ENCODE measurements around the gene HEXA. TPM values are rescaled to one million over a fixed set of nuclear protein-coding genes. Genes with fewer than 3 reads are reported as not detected.

HEXA gene
- total RNA-seq, 1 donor = 122 TPM

DNA sequence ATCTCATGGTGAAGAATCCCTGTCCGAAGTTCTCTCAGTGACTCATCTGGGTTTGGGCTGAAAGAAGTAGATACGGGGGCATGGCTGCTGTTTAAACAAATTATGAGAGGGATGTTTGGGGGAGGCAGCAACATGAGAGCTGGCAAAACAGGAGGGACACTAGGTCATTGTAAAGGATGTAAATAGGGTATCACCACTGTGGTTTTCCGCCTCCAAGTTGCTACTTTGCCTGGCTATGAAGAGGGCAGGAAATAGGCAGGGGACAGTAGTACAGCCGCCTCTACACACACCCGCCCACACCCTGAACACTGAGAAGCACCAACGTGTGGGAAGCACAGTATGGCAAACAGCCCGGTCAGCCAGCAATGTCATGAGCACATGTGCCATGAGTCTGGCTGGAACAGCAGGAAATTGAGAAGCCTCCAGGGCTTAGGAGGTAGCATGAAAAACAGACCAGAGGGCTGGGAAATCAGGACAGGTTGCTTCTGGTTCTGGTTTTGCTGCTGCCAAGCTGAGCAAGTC is 17.1 kb downstream of the HEXA start:
- peak overlapping the region; percentile 66 for H3K27ac ChIP-seq (ENCODE audit: low read depth, low read length)
- TF ChIP-seq, protein P1, sequence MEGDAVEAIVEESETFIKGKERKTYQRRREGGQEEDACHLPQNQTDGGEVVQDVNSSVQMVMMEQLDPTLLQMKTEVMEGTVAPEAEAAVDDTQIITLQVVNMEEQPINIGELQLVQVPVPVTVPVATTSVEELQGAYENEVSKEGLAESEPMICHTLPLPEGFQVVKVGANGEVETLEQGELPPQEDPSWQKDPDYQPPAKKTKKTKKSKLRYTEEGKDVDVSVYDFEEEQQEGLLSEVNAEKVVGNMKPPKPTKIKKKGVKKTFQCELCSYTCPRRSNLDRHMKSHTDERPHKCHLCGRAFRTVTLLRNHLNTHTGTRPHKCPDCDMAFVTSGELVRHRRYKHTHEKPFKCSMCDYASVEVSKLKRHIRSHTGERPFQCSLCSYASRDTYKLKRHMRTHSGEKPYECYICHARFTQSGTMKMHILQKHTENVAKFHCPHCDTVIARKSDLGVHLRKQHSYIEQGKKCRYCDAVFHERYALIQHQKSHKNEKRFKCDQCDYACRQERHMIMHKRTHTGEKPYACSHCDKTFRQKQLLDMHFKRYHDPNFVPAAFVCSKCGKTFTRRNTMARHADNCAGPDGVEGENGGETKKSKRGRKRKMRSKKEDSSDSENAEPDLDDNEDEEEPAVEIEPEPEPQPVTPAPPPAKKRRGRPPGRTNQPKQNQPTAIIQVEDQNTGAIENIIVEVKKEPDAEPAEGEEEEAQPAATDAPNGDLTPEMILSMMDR (IDR thresholded peaks at IDR 0.05; ENCODE audit: extremely low read depth, low read depth, low read length) = no peak
- DNase-seq (ENCODE audit: insufficient read length, low spot score, missing footprints) = peak; percentile 79
- H3K4me2 ChIP-seq (ENCODE audit: insufficient read depth, low read length) = peak overlapping the region; percentile 77
- no peaks in the 10 kb centered on the region for H3K27me3 ChIP-seq (ENCODE audit: insufficient read depth, low read length)
- peaks cover 70% of the 10 kb centered on the region for H3K79me2 ChIP-seq (ENCODE audit: insufficient read depth, low read length)
- H3K4me3 ChIP-seq (ENCODE audit: insufficient read depth, low read length) = peak overlapping the region; percentile 1
- peaks cover 40% of the 10 kb centered on the region for H4K20me1 ChIP-seq (ENCODE audit: insufficient read depth, low read length)
- H2AFZ ChIP-seq (ENCODE audit: low read length) = peak overlapping the region; percentile 45
- no peaks in the 10 kb centered on the region for H3K9me3 ChIP-seq (ENCODE audit: low read depth, low read length)
- H3K4me1 ChIP-seq (ENCODE audit: insufficient read depth, low read length) = peaks cover 17% of the 10 kb centered on the region
- H3K36me3 ChIP-seq (ENCODE audit: insufficient read depth, low read length) = peaks cover 18% of the 10 kb centered on the region

- Histone ChIP-seq H3K4me3 (ENCODE audit: insufficient read depth, low read length) (no peak overlapping the region), H3K4me1 (ENCODE audit: insufficient read depth, low read length) (peaks cover 22% of the 10 kb centered on the region), H3K36me3 (ENCODE audit: insufficient read depth, low read length) (peaks cover 18% of the 10 kb centered on the region), H3K79me2 (ENCODE audit: insufficient read depth, low read length) (peaks cover 65% of the 10 kb centered on the region), H3K27ac (ENCODE audit: low read depth, low read length) (peak overlapping the region; percentile 66), H2AFZ (ENCODE audit: low read length) (no peak overlapping the region), H3K27me3 (ENCODE audit: insufficient read depth, low read length) (no peaks in the 10 kb centered on the region), H4K20me1 (ENCODE audit: insufficient read depth, low read length) (peaks cover 35% of the 10 kb centered on the region), H3K9me3 (ENCODE audit: low read depth, low read length) (no peaks in the 10 kb centered on the region), H3K4me2 (ENCODE audit: insufficient read depth, low read length) (peak overlapping the region; percentile 77)
- no peak for DNase-seq (ENCODE audit: insufficient read length, low spot score, missing footprints)
- TF ChIP-seq, protein P1 (IDR thresholded peaks at IDR 0.05; ENCODE audit: extremely low read depth, low read depth, low read length) = no peak
Measured at GRCh38 chr15:72358121-72358520, 17.7 kb downstream of the HEXA start.

- Histone ChIP-seq H3K27ac (ENCODE audit: low read depth, low read length) (no peak overlapping the region), H3K4me2 (ENCODE audit: insufficient read depth, low read length) (no peak overlapping the region), H3K36me3 (ENCODE audit: insufficient read depth, low read length) (peaks cover 33% of the 10 kb centered on the region), H3K27me3 (ENCODE audit: insufficient read depth, low read length) (no peaks in the 10 kb centered on the region), H3K79me2 (ENCODE audit: insufficient read depth, low read length) (peaks cover 31% of the 10 kb centered on the region), H3K4me1 (ENCODE audit: insufficient read depth, low read length) (peaks cover 22% of the 10 kb centered on the region), H2AFZ (ENCODE audit: low read length) (no peak overlapping the region), H3K9me3 (ENCODE audit: low read depth, low read length) (no peaks in the 10 kb centered on the region), H4K20me1 (ENCODE audit: insufficient read depth, low read length) (peaks cover 19% of the 10 kb centered on the region), H3K4me3 (ENCODE audit: insufficient read depth, low read length) (no peak overlapping the region)
- no peak for DNase-seq (ENCODE audit: insufficient read length, low spot score, missing footprints)
- TF ChIP-seq, protein P1 (IDR thresholded peaks at IDR 0.05; ENCODE audit: extremely low read depth, low read depth, low read length) = no peak
Measured at GRCh38 chr15:72354496-72354895, 21.3 kb downstream of the HEXA start.

GRCh38 chr15:72353266-72353665 is 22.5 kb downstream of the HEXA start:
- Histone ChIP-seq H3K4me3 (ENCODE audit: insufficient read depth, low read length) (no peak overlapping the region), H3K4me1 (ENCODE audit: insufficient read depth, low read length) (peaks cover 10% of the 10 kb centered on the region), H4K20me1 (ENCODE audit: insufficient read depth, low read length) (peaks cover 9% of the 10 kb centered on the region), H2AFZ (ENCODE audit: low read length) (no peak overlapping the region), H3K79me2 (ENCODE audit: insufficient read depth, low read length) (peaks cover 31% of the 10 kb centered on the region), H3K36me3 (ENCODE audit: insufficient read depth, low read length) (peaks cover 44% of the 10 kb centered on the region), H3K4me2 (ENCODE audit: insufficient read depth, low read length) (no peak overlapping the region), H3K27me3 (ENCODE audit: insufficient read depth, low read length) (no peaks in the 10 kb centered on the region), H3K9me3 (ENCODE audit: low read depth, low read length) (no peaks in the 10 kb centered on the region), H3K27ac (ENCODE audit: low read depth, low read length) (no peak overlapping the region)
- TF ChIP-seq, protein P1 (IDR thresholded peaks at IDR 0.05; ENCODE audit: extremely low read depth, low read depth, low read length) = no peak
- DNase-seq (ENCODE audit: insufficient read length, low spot score, missing footprints) = peak; percentile 58
